HG02885 (cell line): Measurements from ENCODE around the gene ITFG1.
A peak's percentile ranks its signal among the peaks of the same experiment; 100 is the strongest.
"Not testable (repeated sequence)": the region's sequence is repeated elsewhere in the genome, so short reads cannot be mapped to it uniquely, and the experiment has no call there.

ENCODE experiments used
- ATAC-seq: cut with Tn5 transposase; IDR thresholded peaks from one replicate; pipeline ENCODE4 v1.9.1; 2021; ENCODE audit warnings: mild to moderate bottlenecking; ENCODE audit not compliant: unreplicated experiment, poor library complexity

ITFG1 gene

GRCh38 chr16:47349029-47349428 is 111.8 kb downstream of the ITFG1 start:
- not testable (repeated sequence) for ATAC-seq

DNA sequence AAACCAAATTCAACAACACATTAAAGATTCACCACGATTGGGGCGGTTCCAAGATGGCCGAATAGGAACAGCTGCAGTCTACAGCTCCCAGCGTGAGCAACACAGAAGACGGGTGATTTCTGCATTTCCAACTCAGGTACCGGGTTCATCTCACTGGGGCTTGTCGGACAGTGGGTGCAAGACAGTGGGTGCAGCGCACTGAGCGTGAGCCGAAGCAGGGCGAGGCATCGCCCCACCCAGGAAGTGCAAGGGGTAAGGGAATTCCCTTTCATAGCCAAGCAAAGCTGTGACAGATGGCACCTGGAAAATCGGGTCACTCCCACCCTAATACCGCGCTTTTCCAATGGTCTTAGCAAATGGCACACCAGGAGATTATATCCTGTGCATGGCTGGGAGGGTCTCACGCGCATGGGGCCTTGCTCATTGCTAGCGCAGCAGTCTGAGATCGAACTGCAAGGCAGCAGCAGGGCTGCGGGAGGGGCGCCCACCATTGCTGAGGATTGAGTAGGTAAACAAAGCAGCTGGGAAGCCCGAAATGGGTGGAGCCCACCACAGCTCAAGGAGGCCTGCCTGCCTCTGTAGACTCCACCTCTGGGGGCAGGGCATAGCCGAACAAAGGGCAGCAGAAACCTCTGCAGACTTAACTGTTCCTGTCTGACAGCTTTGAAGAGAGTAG is 113.7 kb downstream of the ITFG1 start:
- not testable (repeated sequence) for ATAC-seq

DNA sequence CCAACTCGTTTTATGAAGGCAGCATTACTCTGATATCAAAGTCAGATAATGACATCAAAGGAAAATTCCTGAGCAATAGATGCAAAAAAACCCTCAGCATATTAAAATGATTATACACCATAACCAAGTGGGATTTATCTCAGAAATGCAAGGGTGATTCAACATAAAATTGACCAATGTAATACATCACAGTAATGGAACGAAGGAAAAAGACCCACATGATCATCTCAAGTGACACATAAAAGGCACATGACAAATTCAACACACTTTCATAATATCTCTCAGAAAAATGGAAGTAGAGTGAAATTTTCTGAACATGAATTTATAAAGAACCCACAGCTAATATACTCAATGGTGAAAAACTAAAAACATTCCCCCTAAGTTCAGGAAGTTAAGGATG is 118.8 kb downstream of the ITFG1 start:
- ATAC-seq, result no peak

- not testable (repeated sequence) for ATAC-seq
Observed at GRCh38 chr16:47330562-47330961, 130.3 kb downstream of the ITFG1 start.

DNA sequence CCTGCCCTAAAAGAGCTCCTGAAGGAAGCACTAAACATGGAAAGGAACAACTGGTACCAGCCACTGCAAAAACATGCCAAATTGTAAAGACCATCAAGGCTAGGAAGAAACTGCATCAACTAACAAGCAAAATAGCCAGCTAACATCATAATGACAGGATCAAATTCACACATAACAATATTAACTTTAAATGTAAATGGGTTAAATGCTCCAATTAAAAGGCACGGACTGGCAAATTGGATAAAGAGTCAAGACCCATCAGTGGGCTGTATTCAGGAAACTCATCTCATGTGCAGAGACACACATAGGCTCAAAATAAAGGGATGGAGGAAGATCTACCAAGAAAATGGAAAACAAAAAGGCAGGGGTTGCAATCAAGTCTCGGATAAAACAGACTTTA is 136.6 kb downstream of the ITFG1 start:
- not testable (repeated sequence) for ATAC-seq

GRCh38 chr16:47323241-47323640 is 137.6 kb downstream of the ITFG1 start:
- ATAC-seq, result no peak

- ATAC-seq, result no peak
Observed at GRCh38 chr16:47320546-47321310, 140.1 kb downstream of the ITFG1 start.

DNA sequence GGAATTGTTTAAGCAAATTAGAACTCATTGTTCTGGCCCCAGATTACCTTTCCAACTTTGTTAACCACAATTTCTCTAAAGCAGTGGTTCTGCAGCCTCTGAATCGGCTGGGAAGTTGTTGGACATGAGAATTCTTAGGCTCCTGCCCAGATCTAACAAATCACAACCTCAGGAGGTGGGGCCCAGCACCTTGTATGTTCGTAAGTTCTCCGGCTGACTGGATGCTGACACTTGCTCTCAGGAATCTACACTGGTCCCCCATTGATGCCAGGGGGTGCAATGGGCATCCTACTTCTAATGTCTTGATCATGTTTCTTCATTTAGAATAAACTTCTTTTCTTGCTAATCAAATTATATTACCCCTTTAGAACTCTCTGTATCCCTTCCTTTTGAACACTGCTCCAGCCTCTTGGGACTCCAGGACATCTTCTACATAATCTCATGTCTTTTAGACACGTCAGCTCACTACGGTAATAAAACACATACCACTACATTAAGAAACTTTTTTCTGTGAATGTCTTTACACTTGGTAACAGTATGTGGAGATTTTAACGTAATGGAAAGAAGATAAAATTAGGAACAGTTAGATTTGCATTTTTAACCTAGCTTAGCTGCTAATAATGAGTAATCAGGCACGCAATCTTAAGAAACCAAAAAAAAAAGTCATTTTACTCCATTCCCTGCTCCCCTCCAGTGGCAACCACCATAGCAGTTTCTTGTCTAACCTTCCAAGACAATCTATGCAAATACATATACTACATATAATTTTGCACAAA is 143.2 kb downstream of the ITFG1 start:
- no peak for ATAC-seq

- ATAC-seq, result no peak
Observed at GRCh38 chr16:47316442-47317015, 144.3 kb downstream of the ITFG1 start.

GRCh38 chr16:47311738-47312505 is 148.9 kb downstream of the ITFG1 start:
- no peak for ATAC-seq

DNA sequence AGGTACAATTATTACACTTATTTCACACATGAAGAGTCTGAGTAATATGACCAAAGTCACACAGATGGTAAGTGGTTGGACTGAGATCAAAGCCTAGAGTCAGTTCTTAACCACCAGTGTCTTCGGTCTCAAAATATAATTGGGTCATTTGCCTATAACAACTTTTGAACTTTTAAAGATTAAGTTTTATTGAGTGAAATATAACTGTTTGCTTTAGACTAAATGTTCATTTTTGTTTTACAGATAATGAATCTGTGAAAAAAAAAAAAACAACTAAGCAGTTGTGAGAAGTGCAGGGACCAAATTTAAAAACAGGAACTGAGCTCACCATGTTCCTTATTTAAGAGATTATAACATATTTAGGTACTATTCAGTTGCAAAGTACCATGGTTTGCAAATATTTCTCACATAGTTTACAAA is 150.1 kb downstream of the ITFG1 start:
- ATAC-seq, result peak; percentile 89

DNA sequence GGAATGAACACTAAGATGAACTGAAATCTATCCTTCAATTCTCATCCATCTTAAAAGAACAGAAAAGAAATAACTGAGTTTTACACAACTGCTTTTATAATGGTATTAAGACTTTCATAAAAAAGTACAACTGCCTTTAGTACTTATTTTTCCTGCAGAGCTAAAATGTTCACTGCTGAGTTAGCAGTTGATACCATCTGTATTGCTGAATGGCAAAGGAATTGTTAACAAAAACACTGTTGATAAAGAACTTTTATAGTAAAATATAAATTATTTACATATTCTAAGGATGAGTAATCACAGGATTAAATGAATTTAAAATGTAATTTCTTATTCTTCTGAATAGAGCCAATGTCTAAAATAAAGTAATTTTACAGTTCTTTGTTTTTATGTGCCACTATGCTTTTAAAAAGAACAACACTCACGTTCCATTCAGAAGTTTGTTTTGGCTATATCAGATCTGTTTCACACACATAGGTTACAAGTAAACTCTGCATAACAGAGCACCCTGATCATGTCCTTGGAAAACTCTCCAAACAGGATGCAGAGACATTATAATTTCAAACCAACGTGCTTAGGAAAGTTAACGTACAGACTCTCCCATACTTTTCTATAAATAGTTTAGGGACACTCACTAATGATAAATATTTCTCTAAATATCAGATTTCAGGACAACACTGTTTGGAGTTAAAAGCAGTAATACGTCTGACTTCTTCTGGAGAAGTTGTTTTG is 151.1 kb downstream of the ITFG1 start:
- ATAC-seq, result no peak

DNA sequence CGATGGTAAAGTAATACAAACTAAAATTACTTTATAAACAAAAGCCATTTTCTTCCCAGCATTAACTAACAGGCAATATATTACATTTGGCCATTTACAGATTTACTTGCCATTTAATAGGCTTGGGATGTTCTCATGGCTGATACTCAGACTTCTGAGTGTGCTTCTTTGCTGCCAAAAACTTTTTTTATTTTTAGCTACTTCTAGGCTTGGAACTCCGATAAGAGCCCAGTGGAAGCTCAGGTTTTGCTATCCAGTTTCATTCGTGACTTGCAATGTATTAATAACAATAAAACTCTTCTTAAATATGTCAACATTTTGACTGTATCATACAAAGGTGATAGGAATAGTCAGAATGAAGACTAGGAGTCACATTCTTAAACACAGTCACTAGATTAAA is 152.3 kb downstream of the ITFG1 start:
- ATAC-seq, result no peak

GRCh38 chr16:47304563-47304962 is 156.3 kb downstream of the ITFG1 start:
- ATAC-seq, result no peak

DNA sequence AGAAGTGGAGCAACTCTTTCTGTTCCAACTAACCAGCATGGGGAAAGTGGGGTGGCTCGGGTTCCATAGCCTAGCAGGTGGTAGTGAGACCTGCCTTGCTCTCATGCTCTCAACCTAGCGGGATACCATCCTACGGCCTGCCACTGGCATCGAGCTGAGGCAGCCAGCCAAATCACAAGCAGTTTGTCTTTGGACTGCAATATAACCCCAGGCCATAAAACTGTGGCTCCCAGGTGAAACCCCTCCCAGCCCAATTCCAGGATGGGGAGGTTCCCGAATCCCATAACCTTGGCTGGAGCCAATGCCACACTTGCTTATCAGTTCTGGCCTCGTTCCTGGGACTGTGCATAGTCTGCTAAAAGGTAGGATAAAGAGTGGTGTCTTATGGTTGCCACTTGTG is 161.3 kb downstream of the ITFG1 start:
- ATAC-seq, result no peak

- no peak for ATAC-seq
Observed at GRCh38 chr16:47284999-47285398, 175.9 kb downstream of the ITFG1 start.

GRCh38 chr16:47278306-47278970 is 182.4 kb downstream of the ITFG1 start:
- no peak for ATAC-seq

DNA sequence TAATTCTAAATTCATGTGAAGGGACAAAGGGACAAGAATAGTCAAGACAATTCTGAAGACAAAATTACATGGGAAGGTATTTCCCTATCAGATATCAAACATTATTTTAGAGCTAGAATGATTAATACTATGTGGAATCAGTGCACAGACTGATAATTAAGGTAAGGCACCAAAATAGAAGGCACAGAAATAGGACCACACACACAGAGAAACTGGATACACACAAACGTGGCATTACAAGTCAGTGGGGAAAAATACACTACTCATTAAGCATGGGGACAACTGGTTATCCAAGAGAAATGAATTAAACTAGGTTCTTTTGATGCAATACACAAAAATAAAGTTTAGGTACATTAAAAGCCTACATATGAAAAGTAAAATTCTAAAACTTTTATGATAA is 184.3 kb downstream of the ITFG1 start:
- no peak for ATAC-seq

- no peak for ATAC-seq
Observed at GRCh38 chr16:47262938-47263337, 197.9 kb downstream of the ITFG1 start.
